Subcutaneous adipose tissue (tissue), 4 donors: ENCODE measurements around the gene ZNF586. TPM values are rescaled to one million over a fixed set of nuclear protein-coding genes. Genes with fewer than 3 reads are reported as not detected.

Experiments used
- total RNA-seq, 4 donors: library from RNA; depleted of rRNA; stranded (reverse); fragments of >200 nt; gene quantifications; one replicate each; pipeline ENCODE4 v1.1.0, GENCODE V29; 2016
- TF ChIP-seq, protein P1 (sequence below): fragments of 450-650 bp; IDR thresholded peaks from one replicate; pipeline ENCODE4 v1.5.1; 2016; ENCODE audit warnings: low read depth, mild to moderate bottlenecking, control low read depth, antibody characterized with exemption, moderate library complexity

ZNF586 gene
- total RNA-seq, 4 donors from 2014 or later = 17.8 to 22.5 (median 20.9) TPM

DNA sequence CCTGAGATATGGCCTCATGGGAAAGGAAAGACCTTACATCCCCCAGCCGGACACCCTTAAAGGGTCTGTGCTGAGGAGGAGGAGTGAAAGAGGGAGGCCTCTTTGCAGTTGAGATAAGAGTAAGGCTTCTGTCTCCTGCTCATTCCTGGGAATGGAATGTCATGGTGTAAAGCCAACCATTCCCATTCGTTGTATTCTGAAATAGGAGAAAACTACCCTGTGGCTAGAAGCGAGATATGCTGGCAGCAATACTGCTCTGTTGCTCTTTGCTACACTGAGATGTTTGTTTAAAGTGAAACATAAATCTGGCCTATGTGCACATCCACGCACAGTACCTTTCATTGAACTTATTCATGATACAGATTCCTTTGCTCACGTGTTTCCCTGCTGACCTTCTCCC, 59.8 kb downstream of the ZNF586 start:
- TF ChIP-seq, protein P1, sequence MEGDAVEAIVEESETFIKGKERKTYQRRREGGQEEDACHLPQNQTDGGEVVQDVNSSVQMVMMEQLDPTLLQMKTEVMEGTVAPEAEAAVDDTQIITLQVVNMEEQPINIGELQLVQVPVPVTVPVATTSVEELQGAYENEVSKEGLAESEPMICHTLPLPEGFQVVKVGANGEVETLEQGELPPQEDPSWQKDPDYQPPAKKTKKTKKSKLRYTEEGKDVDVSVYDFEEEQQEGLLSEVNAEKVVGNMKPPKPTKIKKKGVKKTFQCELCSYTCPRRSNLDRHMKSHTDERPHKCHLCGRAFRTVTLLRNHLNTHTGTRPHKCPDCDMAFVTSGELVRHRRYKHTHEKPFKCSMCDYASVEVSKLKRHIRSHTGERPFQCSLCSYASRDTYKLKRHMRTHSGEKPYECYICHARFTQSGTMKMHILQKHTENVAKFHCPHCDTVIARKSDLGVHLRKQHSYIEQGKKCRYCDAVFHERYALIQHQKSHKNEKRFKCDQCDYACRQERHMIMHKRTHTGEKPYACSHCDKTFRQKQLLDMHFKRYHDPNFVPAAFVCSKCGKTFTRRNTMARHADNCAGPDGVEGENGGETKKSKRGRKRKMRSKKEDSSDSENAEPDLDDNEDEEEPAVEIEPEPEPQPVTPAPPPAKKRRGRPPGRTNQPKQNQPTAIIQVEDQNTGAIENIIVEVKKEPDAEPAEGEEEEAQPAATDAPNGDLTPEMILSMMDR = no peak

DNA sequence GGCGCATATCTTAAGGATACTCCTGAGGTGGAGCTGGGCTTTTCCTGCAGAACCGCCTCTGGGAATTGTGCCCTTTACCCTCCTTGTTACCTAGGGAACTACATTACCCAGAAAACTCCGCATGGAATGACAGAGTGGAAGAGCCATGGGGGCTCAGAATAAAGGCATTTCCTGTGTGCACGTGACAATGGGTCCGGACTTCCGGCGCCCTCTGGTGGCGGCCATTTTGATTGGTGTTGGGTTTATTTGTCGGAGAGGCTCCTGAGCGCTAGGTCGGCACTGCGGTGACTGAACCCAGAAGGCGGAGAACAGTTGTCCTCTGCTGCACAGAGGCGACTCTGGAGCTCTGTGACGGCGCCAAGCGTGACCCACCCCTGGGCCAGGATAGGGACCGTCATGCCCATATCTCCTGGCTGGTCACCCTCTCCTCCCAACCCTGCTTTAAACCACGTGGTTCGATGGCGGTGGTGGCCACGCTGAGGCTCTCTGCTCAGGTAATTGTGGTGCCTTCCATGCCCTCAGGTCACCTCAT, 60.7 kb downstream of the ZNF586 start, which contains the start of gene ZNF587B:
TSS of gene ZNF587B (plus strand) at position 229 of the 532 bp plus-strand sequence. CDS start at position 459, 230 bp downstream.
- TF ChIP-seq, protein P1 = no peak

Other genes starting within 250 kb of the ZNF586 start
- 1 to 10 TPM; 4.1 to 4.8 (median 4.5) TPM for gene ZNF549, start 242.3 kb upstream of the ZNF586 start, total RNA-seq
- 1 to 10 TPM; 6.6 to 8.1 (median 7.5) TPM for gene ZNF550, start 209.8 kb upstream of the ZNF586 start, total RNA-seq
- gene ZNF416, start 190.8 kb upstream of the ZNF586 start, total RNA-seq = 1 to 10 TPM; 2.9 to 4.7 (median 3.4) TPM
- gene ZIK1, start 185.5 kb upstream of the ZNF586 start, total RNA-seq = 1 to 10 TPM in 3 of 4 donors, under 1 TPM in 1; 0.65 to 8.7 (median 3.9) TPM
- 1 to 10 TPM; 1.1 to 3.8 (median 2.6) TPM for gene ZNF530, start 169.8 kb upstream of the ZNF586 start, total RNA-seq
- gene ZNF134, start 155.4 kb upstream of the ZNF586 start, total RNA-seq = 10 to 100 TPM; 10.6 to 20.3 (median 13.1) TPM
- gene ZNF211, start 136.5 kb upstream of the ZNF586 start, total RNA-seq = 10 to 100 TPM in 2 of 4 donors, 1 to 10 TPM in 2; 8.2 to 11.0 (median 10.0) TPM
- not detected for gene ZSCAN4, start 100.7 kb upstream of the ZNF586 start, total RNA-seq
- gene ZNF551, start 87.7 kb upstream of the ZNF586 start, total RNA-seq = 1 to 10 TPM; 3.6 to 6.8 (median 6.3) TPM
- gene ZNF154, start 60.5 kb upstream of the ZNF586 start, total RNA-seq = 1 to 10 TPM; 1.9 to 3.0 (median 2.7) TPM
- gene ZNF671, start 42.1 kb upstream of the ZNF586 start, total RNA-seq = 1 to 10 TPM; 3.9 to 8.1 (median 6.4) TPM
- 10 to 100 TPM in 2 of 4 donors, 1 to 10 TPM in 2; 8.8 to 10.9 (median 10.1) TPM for gene ZNF776, start 22.9 kb upstream of the ZNF586 start, total RNA-seq
- gene ZNF552, start 45.2 kb downstream of the ZNF586 start, total RNA-seq = 10 to 100 TPM in 1 of 4 donors, 1 to 10 TPM in 3; 3.9 to 10.4 (median 5.4) TPM
- gene ZNF587B, start 60.6 kb downstream of the ZNF586 start, total RNA-seq = 10 to 100 TPM; 10.0 to 17.5 (median 12.3) TPM
- gene ZNF587, start 80.2 kb downstream of the ZNF586 start, total RNA-seq = 10 to 100 TPM; 14.5 to 30.5 (median 19.9) TPM
- 1 to 10 TPM; 6.8 to 9.0 (median 8.7) TPM for gene ZNF814, start 119.4 kb downstream of the ZNF586 start, total RNA-seq
- gene ZNF417, start 146.9 kb downstream of the ZNF586 start, total RNA-seq = 10 to 100 TPM; 13.9 to 19.2 (median 15.0) TPM
- 1 to 10 TPM; 2.5 to 5.1 (median 4.3) TPM for gene ZNF418, start 165.7 kb downstream of the ZNF586 start, total RNA-seq
- gene ZNF256, start 178.0 kb downstream of the ZNF586 start, total RNA-seq = 1 to 10 TPM; 3.1 to 7.0 (median 4.9) TPM
- gene C19orf18, start 204.9 kb downstream of the ZNF586 start, total RNA-seq = under 1 TPM in 1 of 4 donors, not detected in 3; 0.68 TPM
- gene ZNF606, start 233.1 kb downstream of the ZNF586 start, total RNA-seq = 10 to 100 TPM; 10.0 to 41.6 (median 13.9) TPM